ENCODE results near the gene C1RL. TPM values are rescaled to one million over a fixed set of nuclear protein-coding genes. Genes with fewer than 3 reads are reported as not detected.
A peak's percentile ranks its signal among the peaks of the same experiment; 100 is the strongest.

Gene C1RL
- total and polyA plus RNA-seq, 9 donors, result 11.2 to 18.6 (median 12.9) TPM

- no peak for DNase-seq
- Histone ChIP-seq H3K27ac (ENCODE audit: low read length) (no peak overlapping the region), H3K27me3 (ENCODE audit: control insufficient read depth, insufficient read depth, low read length) (no peaks in the 10 kb centered on the region), H3K4me1 (ENCODE audit: control insufficient read depth, insufficient read depth, low read length) (no peaks in the 10 kb centered on the region), H3K9me3 (replicated peaks; ENCODE audit: control insufficient read depth, low read depth, low read length) (no peaks in the 10 kb centered on the region), H3K36me3 (ENCODE audit: control insufficient read depth, insufficient read depth, low read length) (peaks cover 44% of the 10 kb centered on the region), H3K4me3 (ENCODE audit: low read length) (no peak overlapping the region)
- WGBS (ENCODE audit: insufficient coverage), result 89% methylated on average over 2 of the region's 2 CpGs
These were observed 30.2 kb upstream of the C1RL start for GRCh38 chr12:7139200-7139599.

GRCh38 chr12:7137908-7138307, 28.9 kb upstream of the C1RL start:
- Histone ChIP-seq H3K36me3 (ENCODE audit: control insufficient read depth, insufficient read depth, low read length) (peaks cover 43% of the 10 kb centered on the region), H3K27me3 (ENCODE audit: control insufficient read depth, insufficient read depth, low read length) (no peaks in the 10 kb centered on the region), H3K4me1 (ENCODE audit: control insufficient read depth, insufficient read depth, low read length) (no peaks in the 10 kb centered on the region), H3K27ac (ENCODE audit: low read length) (no peak overlapping the region), H3K4me3 (ENCODE audit: low read length) (no peak overlapping the region), H3K9me3 (replicated peaks; ENCODE audit: control insufficient read depth, low read depth, low read length) (no peaks in the 10 kb centered on the region)
- WGBS (ENCODE audit: insufficient coverage), result 64% methylated on average over 4 of the region's 4 CpGs
- DNase-seq, result no peak

GRCh38 chr12:7136676-7137075, 27.7 kb upstream of the C1RL start:
- Histone ChIP-seq H3K36me3 (ENCODE audit: control insufficient read depth, insufficient read depth, low read length) (peaks cover 35% of the 10 kb centered on the region), H3K27ac (ENCODE audit: low read length) (no peak overlapping the region), H3K9me3 (replicated peaks; ENCODE audit: control insufficient read depth, low read depth, low read length) (no peaks in the 10 kb centered on the region), H3K27me3 (ENCODE audit: control insufficient read depth, insufficient read depth, low read length) (no peaks in the 10 kb centered on the region), H3K4me1 (ENCODE audit: control insufficient read depth, insufficient read depth, low read length) (peaks cover 5% of the 10 kb centered on the region), H3K4me3 (ENCODE audit: low read length) (no peak overlapping the region)
- no peak for DNase-seq
- WGBS (ENCODE audit: insufficient coverage), result 100% methylated on average over 2 of the region's 3 CpGs

GRCh38 chr12:7136071-7136470, 27.1 kb upstream of the C1RL start:
- H3K36me3 ChIP-seq (ENCODE audit: control insufficient read depth, insufficient read depth, low read length), result peaks cover 32% of the 10 kb centered on the region
- no peaks in the 10 kb centered on the region for H3K9me3 ChIP-seq (replicated peaks; ENCODE audit: control insufficient read depth, low read depth, low read length)
- peaks cover 9% of the 10 kb centered on the region for H3K4me1 ChIP-seq (ENCODE audit: control insufficient read depth, insufficient read depth, low read length)
- DNase-seq, result no peak
- H3K27me3 ChIP-seq (ENCODE audit: control insufficient read depth, insufficient read depth, low read length), result peaks cover 2% of the 10 kb centered on the region
- H3K4me3 ChIP-seq (ENCODE audit: low read length), result no peak overlapping the region
- WGBS (ENCODE audit: insufficient coverage), result 97% methylated on average over 5 of the region's 7 CpGs
- H3K27ac ChIP-seq (ENCODE audit: low read length), result no peak overlapping the region

GRCh38 chr12:7134396-7135166, 25.6 kb upstream of the C1RL start:
- WGBS (ENCODE audit: insufficient coverage), result 79% methylated on average over 11 of the region's 12 CpGs
- H3K36me3 ChIP-seq (ENCODE audit: control insufficient read depth, insufficient read depth, low read length), result peaks cover 25% of the 10 kb centered on the region
- H3K27ac ChIP-seq (ENCODE audit: low read length), result no peak overlapping the region

GRCh38 chr12:7131502-7131866, 22.5 kb upstream of the C1RL start:
- H3K4me1 ChIP-seq (ENCODE audit: control insufficient read depth, insufficient read depth, low read length), result peaks cover 31% of the 10 kb centered on the region
- WGBS (ENCODE audit: insufficient coverage), result 10% methylated on average over 3 of the region's 7 CpGs
- no peaks in the 10 kb centered on the region for H3K9me3 ChIP-seq (replicated peaks; ENCODE audit: control insufficient read depth, low read depth, low read length)
- H3K27ac ChIP-seq (ENCODE audit: low read length), result no peak overlapping the region
- H3K27me3 ChIP-seq (ENCODE audit: control insufficient read depth, insufficient read depth, low read length), result peaks cover 27% of the 10 kb centered on the region
- H3K36me3 ChIP-seq (ENCODE audit: control insufficient read depth, insufficient read depth, low read length), result peaks cover 15% of the 10 kb centered on the region
- no peak for DNase-seq
- H3K4me3 ChIP-seq (ENCODE audit: low read length), result peak overlapping the region; percentile 62

More at GRCh38 chr12:7134396-7135166, 25.6 kb upstream of the C1RL start:
- Histone ChIP-seq H3K9me3 (replicated peaks; ENCODE audit: control insufficient read depth, low read depth, low read length) (no peaks in the 10 kb centered on the region), H3K4me3 (ENCODE audit: low read length) (no peak overlapping the region), H3K27me3 (ENCODE audit: control insufficient read depth, insufficient read depth, low read length) (peaks cover 13% of the 10 kb centered on the region), H3K4me1 (ENCODE audit: control insufficient read depth, insufficient read depth, low read length) (peaks cover 15% of the 10 kb centered on the region)
- DNase-seq, result no peak

GRCh38 chr12:7130701-7131501, 21.9 kb upstream of the C1RL start:
- peaks cover 27% of the 10 kb centered on the region for H3K27me3 ChIP-seq (ENCODE audit: control insufficient read depth, insufficient read depth, low read length)
- no peaks in the 10 kb centered on the region for H3K9me3 ChIP-seq (replicated peaks; ENCODE audit: control insufficient read depth, low read depth, low read length)
- peak overlapping the region; percentile 67 for H3K27ac ChIP-seq (ENCODE audit: low read length)
- peak overlapping the region; percentile 62 for H3K4me3 ChIP-seq (ENCODE audit: low read length)
- peaks cover 9% of the 10 kb centered on the region for H3K36me3 ChIP-seq (ENCODE audit: control insufficient read depth, insufficient read depth, low read length)
- DNase-seq, result peak; percentile 63
- 1% methylated on average over 23 of the region's 32 CpGs for WGBS (ENCODE audit: insufficient coverage)
- H3K4me1 ChIP-seq (ENCODE audit: control insufficient read depth, insufficient read depth, low read length), result peaks cover 31% of the 10 kb centered on the region

- Histone ChIP-seq H3K4me3 (ENCODE audit: low read length) (peak within 1 kb of the TSS; percentile 62), H3K27ac (ENCODE audit: low read length) (peak within 1 kb of the TSS; percentile 67), H3K4me1 (ENCODE audit: control insufficient read depth, insufficient read depth, low read length) (peaks cover 31% of the 10 kb centered on the region), H3K9me3 (replicated peaks; ENCODE audit: control insufficient read depth, low read depth, low read length) (no peaks in the 10 kb centered on the region), H3K27me3 (ENCODE audit: control insufficient read depth, insufficient read depth, low read length) (peaks cover 27% of the 10 kb centered on the region), H3K36me3 (ENCODE audit: control insufficient read depth, insufficient read depth, low read length) (peaks cover 5% of the 10 kb centered on the region)
- 0% methylated on average over 16 of the region's 40 CpGs for WGBS (ENCODE audit: insufficient coverage)
- peak; percentile 90 for DNase-seq
These were observed 21.1 kb upstream of the C1RL start, which contains the start of gene CLSTN3 for GRCh38 chr12:7129872-7130691. TSS of gene CLSTN3 (plus strand) at chr12:7130371. CDS start at chr12:7130649, 278 bp downstream.

GRCh38 chr12:7129287-7129871, 20.4 kb upstream of the C1RL start:
- DNase-seq, result peak; percentile 53

More at GRCh38 chr12:7129287-7129871, 20.4 kb upstream of the C1RL start:
- H3K27me3 ChIP-seq (ENCODE audit: control insufficient read depth, insufficient read depth, low read length), result peaks cover 30% of the 10 kb centered on the region
- peaks cover 31% of the 10 kb centered on the region for H3K4me1 ChIP-seq (ENCODE audit: control insufficient read depth, insufficient read depth, low read length)
- peak overlapping the region; percentile 62 for H3K4me3 ChIP-seq (ENCODE audit: low read length)
- H3K36me3 ChIP-seq (ENCODE audit: control insufficient read depth, insufficient read depth, low read length), result peaks cover 5% of the 10 kb centered on the region
- WGBS (ENCODE audit: insufficient coverage), result 0% methylated on average over 12 of the region's 19 CpGs
- peak overlapping the region; percentile 31 for H3K27ac ChIP-seq (ENCODE audit: low read length)
- no peaks in the 10 kb centered on the region for H3K9me3 ChIP-seq (replicated peaks; ENCODE audit: control insufficient read depth, low read depth, low read length)
